ENCODE results near the gene PLEKHH2.

GRCh38 chr2:43648994-43649701 lies 12.1 kb downstream of the PLEKHH2 start:
- TF ChIP-seq EP300 (IDR thresholded peaks at IDR 0.05): no peak
- TF ChIP-seq CTCF (IDR thresholded peaks at IDR 0.05): no peak
- no peak for TF ChIP-seq POLR2AphosphoS5 (IDR thresholded peaks at IDR 0.05)
- no peak for TF ChIP-seq POLR2A (IDR thresholded peaks at IDR 0.05)

Measured in suprapubic skin (tissue), 4 donors.